H1 (cell line): ENCODE measurements around the gene SSMEM1. TPM values are rescaled to one million over a fixed set of nuclear protein-coding genes. Genes with fewer than 3 reads are reported as not detected.
"Not testable (repeated sequence)": the region's sequence is repeated elsewhere in the genome, so short reads cannot be mapped to it uniquely, and the experiment has no call there.

Experiments used
- CTCF ChIA-PET: fragments of 300-600 bp; sonication (Branson Sonifier 250); formaldehyde crosslinking; loops from one replicate; lab custom pipeline; 2021; ENCODE audit not compliant: partially characterized antibody; lab: Charles Lee
- POLR2A ChIA-PET: fragments of 300-600 bp; sonication (Branson Sonifier 250); formaldehyde crosslinking; loops from one replicate; lab custom pipeline; 2021; ENCODE audit warnings: inconsistent platforms; ENCODE audit not compliant: partially characterized antibody; lab: Charles Lee
- DNase-seq, 2 experiments: peaks; one replicate each; pipeline versions ENCODE4 v3.0.0 to v3.0.0-alpha.2; 2010 to 2022; ENCODE audit warnings: low spot score in 2 of 2, low read depth in 1 of 2, mixed read lengths in 1 of 2
- FAIRE-seq: peaks from 2 replicates; lab custom pipeline; 2011; peaks lifted over from hg19 to GRCh38; lab: Jason Lieb, UNC
- H2AFZ ChIP-seq: 2 replicates; pipeline ENCODE4 v1.8.1; 2012; ENCODE audit warnings: low read length, inconsistent platforms
- H2AK5ac ChIP-seq: 2 replicates; pipeline ENCODE4 v1.6.1; 2013; ENCODE audit warnings: low read depth, low read length
- H2BK120ac ChIP-seq: replicated peaks from 2 replicates; pipeline ENCODE3; 2013; ENCODE audit warnings: low read depth, low read length, inconsistent platforms
- H2BK12ac ChIP-seq: 2 replicates; pipeline ENCODE4 v1.6.1; 2013; ENCODE audit warnings: low read depth, low read length
- H2BK15ac ChIP-seq: 2 replicates; pipeline ENCODE4 v1.6.1; 2013; ENCODE audit warnings: low read length
- H2BK20ac ChIP-seq: 2 replicates; pipeline ENCODE4 v1.6.1; 2013; ENCODE audit warnings: low read length
- H2BK5ac ChIP-seq: 2 replicates; pipeline ENCODE4 v1.6.1; 2013; ENCODE audit warnings: low read depth, low read length
- H3K14ac ChIP-seq: 2 replicates; pipeline ENCODE4 v1.6.1; 2013; ENCODE audit warnings: inconsistent platforms; ENCODE audit not compliant: insufficient read length
- H3K18ac ChIP-seq: 2 replicates; pipeline ENCODE4 v1.6.1; 2013; ENCODE audit warnings: low read length; ENCODE audit errors: extremely low read depth
- H3K23ac ChIP-seq: 2 replicates; pipeline ENCODE4 v1.6.1; 2013; ENCODE audit warnings: inconsistent platforms; ENCODE audit not compliant: insufficient read length
- H3K23me2 ChIP-seq: 2 replicates; pipeline ENCODE4 v1.6.1; 2013; ENCODE audit warnings: low read depth, low read length
- H3K27ac ChIP-seq: 2 replicates; pipeline ENCODE4 v1.6.1; 2011; ENCODE audit warnings: low read depth, low read length, inconsistent platforms
- H3K27me3 ChIP-seq, 4 experiments: replicated peaks in 1 of 4; 1 replicate in 1 of 4; 2 replicates in 3 of 4; pipeline versions ENCODE4 v1.6.1 to v1.8.1; 2011 to 2013; ENCODE audit warnings: low read length in 3 of 4, mild to moderate bottlenecking in 3 of 4, inconsistent platforms in 2 of 4, mixed read lengths in 2 of 4, moderate library complexity in 1 of 4; ENCODE audit not compliant: control insufficient read depth in 3 of 4, insufficient read depth in 3 of 4; ENCODE audit errors: extremely low read depth in 1 of 4
- H3K36me3 ChIP-seq, 4 experiments: 2 replicates each; pipeline versions ENCODE4 v1.6.1 to v1.8.1; 2011 to 2013; ENCODE audit warnings: mild to moderate bottlenecking in 4 of 4, low read length in 3 of 4, moderate library complexity in 2 of 4, control low read depth in 1 of 4, inconsistent platforms in 1 of 4; ENCODE audit not compliant: insufficient read depth in 4 of 4, control insufficient read depth in 2 of 4
- H3K4ac ChIP-seq: replicated peaks from 2 replicates; pipeline ENCODE3; 2013; ENCODE audit warnings: low read length, low read depth, mixed read lengths, inconsistent platforms; ENCODE audit not compliant: insufficient read length
- H3K4me1 ChIP-seq, 4 experiments: replicated peaks in 1 of 4; 1 replicate in 1 of 4; 2 replicates in 3 of 4; pipeline versions ENCODE4 v1.6.1 to v1.8.1; 2011 to 2013; ENCODE audit warnings: low read length in 3 of 4, inconsistent platforms in 2 of 4, mixed read lengths in 1 of 4; ENCODE audit not compliant: insufficient read depth in 4 of 4, control insufficient read depth in 3 of 4
- H3K4me2 ChIP-seq, 2 experiments: 2 replicates each; pipeline versions ENCODE4 v1.6.1 to v1.8.1; 2011 to 2013; ENCODE audit warnings: low read depth in 2 of 2, low read length in 2 of 2, control low read depth in 1 of 2, inconsistent platforms in 1 of 2, mild to moderate bottlenecking in 1 of 2; ENCODE audit not compliant: insufficient read depth in 1 of 2
- H3K4me3 ChIP-seq, 4 experiments: fragments of 200-600, 300-600 bp in 1 of 4; sonication (generic), shearing (Covaris generic), sonication (Bioruptor Twin) in 1 of 4; 2 replicates each; pipeline versions ENCODE4 v1.5.1 to v1.8.1; 2011 to 2016; ENCODE audit warnings: low read length in 4 of 4, low read depth in 3 of 4, control low read depth in 2 of 4, inconsistent platforms in 2 of 4, mild to moderate bottlenecking in 2 of 4, mixed read lengths in 1 of 4, moderate library complexity in 1 of 4; ENCODE audit not compliant: insufficient read depth in 2 of 4; ENCODE audit errors: extremely low read depth in 1 of 4
- H3K56ac ChIP-seq: replicated peaks from 2 replicates; pipeline ENCODE3; 2013; ENCODE audit warnings: low read depth, mild to moderate bottlenecking, mixed read lengths, low read length, inconsistent platforms; ENCODE audit not compliant: insufficient read length
- H3K79me1 ChIP-seq: 2 replicates; pipeline ENCODE4 v1.6.1; 2013; ENCODE audit warnings: low read depth, low read length, control low read depth
- H3K79me2 ChIP-seq, 2 experiments: 2 replicates each; pipeline versions ENCODE4 v1.6.1 to v1.8.1; 2012 to 2013; ENCODE audit warnings: low read length in 2 of 2, mild to moderate bottlenecking in 2 of 2, inconsistent platforms in 1 of 2; ENCODE audit not compliant: insufficient read depth in 2 of 2, control insufficient read depth in 1 of 2
- H3K9ac ChIP-seq, 4 experiments: replicated peaks in 1 of 4; 1 replicate in 1 of 4; 2 replicates in 3 of 4; pipeline versions ENCODE4 v1.6.1 to v1.8.1; 2011 to 2013; ENCODE audit warnings: low read depth in 3 of 4, low read length in 3 of 4, control low read depth in 2 of 4, mild to moderate bottlenecking in 2 of 4, moderate library complexity in 2 of 4, inconsistent platforms in 1 of 4; ENCODE audit errors: extremely low read depth in 1 of 4
- H3K9me3 ChIP-seq, 2 experiments: 2 replicates each; pipeline versions ENCODE4 v1.6.1 to v1.8.1; 2012 to 2013; ENCODE audit warnings: mild to moderate bottlenecking in 2 of 2, moderate library complexity in 2 of 2, control low read depth in 1 of 2, inconsistent platforms in 1 of 2, low read depth in 1 of 2, low read length in 1 of 2, mixed read lengths in 1 of 2; ENCODE audit not compliant: insufficient read depth in 2 of 2
- H4K20me1 ChIP-seq, 2 experiments: replicated peaks in 1 of 2; 2 replicates each; pipeline versions ENCODE3 to v1.8.1; 2011 to 2013; ENCODE audit warnings: inconsistent platforms in 2 of 2, low read length in 2 of 2, mild to moderate bottlenecking in 1 of 2; ENCODE audit not compliant: insufficient read depth in 2 of 2, control insufficient read depth in 1 of 2
- H4K5ac ChIP-seq: 2 replicates; pipeline ENCODE4 v1.6.1; 2013; ENCODE audit warnings: low read length, low read depth, mixed read lengths, inconsistent platforms; ENCODE audit not compliant: insufficient read length
- H4K8ac ChIP-seq: 2 replicates; pipeline ENCODE4 v1.8.0; 2013; ENCODE audit warnings: mild to moderate bottlenecking, moderate library complexity, low read length, inconsistent platforms; ENCODE audit not compliant: insufficient read depth; ENCODE audit errors: extremely low read depth
- H4K91ac ChIP-seq: replicated peaks from 2 replicates; pipeline ENCODE3; 2013; ENCODE audit warnings: low read length, mixed read lengths, inconsistent platforms; ENCODE audit not compliant: insufficient read length
- WGBS, 2 experiments: shearing (Covaris generic) in 1 of 2; methylation state at CpG; one replicate each; pipeline versions ENCODE4 v1.1.6 to v1.1.7; 2013 to 2015; ENCODE audit warnings: low lambda C conversion rate in 2 of 2, mixed read lengths in 2 of 2, inconsistent platforms in 1 of 2, low coverage in 1 of 2, missing lambda C conversion rate in 1 of 2; ENCODE audit not compliant: insufficient replicate concordance in 2 of 2, insufficient coverage in 1 of 2, insufficient read length in 1 of 2; ENCODE audit errors: extremely low coverage in 1 of 2, missing lambda C conversion rate in 1 of 2; 5-methylcytosine and 5-hydroxymethylcytosine counted together
- polyA plus RNA-seq, 7 experiments: library from polyadenylated mRNA; depleted of rRNA in 3 of 7; stranded (reverse) in 5 of 7; unstranded in 2 of 7; fragments of >200 nt in 5 of 7; fragments of 200-250 nt in 2 of 7; gene quantifications; 1 replicate in 5 of 7; 2 replicates in 1 of 7; 4 replicates in 1 of 7; pipeline versions ENCODE4 v1.2.1 to v1.2.3, GENCODE V29; 2011 to 2013; ENCODE audit warnings: missing spikeins in 2 of 7, mixed read lengths in 2 of 7
- total RNA-seq: library from RNA; stranded (reverse); fragmentation: NEBNext Ultra II Directional; extraction: Animal tissue kit (Norgen Biotek cat#: 25700); gene quantifications from 2 replicates; pipeline ENCODE4 v1.2.1, GENCODE V29; 2021

The SSMEM1 gene
- total and polyA plus RNA-seq, 2 of the 8 experiments (the other 6 are each of a cell fraction or from before 2014, with no cell fraction given): not detected

GRCh38 chr7:130236361-130236760 is 28.7 kb downstream of the SSMEM1 start:
- H3K27ac ChIP-seq, H3K4me3 ChIP-seq, H2AK5ac ChIP-seq, H2BK5ac ChIP-seq, H3K9me3 ChIP-seq, H3K4ac ChIP-seq, POLR2A ChIA-PET, H3K23ac ChIP-seq, H3K56ac ChIP-seq, H4K20me1 ChIP-seq, H3K4me1 ChIP-seq, H4K5ac ChIP-seq, H3K9ac ChIP-seq, H2BK120ac ChIP-seq, H4K91ac ChIP-seq, H2BK15ac ChIP-seq, H3K27me3 ChIP-seq, H4K8ac ChIP-seq, H3K23me2 ChIP-seq, H2BK20ac ChIP-seq, H2BK12ac ChIP-seq, H3K4me2 ChIP-seq, H3K18ac ChIP-seq, FAIRE-seq, H3K14ac ChIP-seq, H2AFZ ChIP-seq, H3K79me1 ChIP-seq, H3K36me3 ChIP-seq, DNase-seq, H3K79me2 ChIP-seq: not testable (repeated sequence)
- CTCF ChIA-PET: interaction anchor here (0.9 to 1.1 kb wide), 2 partner anchors 18 to 746 kb away, joined by 3 read pairs; no protein-coding TSS in a partner anchor
- 75% methylated on average over 3 of the region's 4 CpGs; no CpG with 5 or more reads in 1 of the 2 experiments for whole genome bisulfite sequencing, 2 experiments
